Epithelial cell of prostate (primary cell): Measurements from ENCODE around the gene NDST3.
"Not testable (repeated sequence)": the region's sequence is repeated elsewhere in the genome, so short reads cannot be mapped to it uniquely, and the experiment has no call there.

Experiments
- DNase-seq: peaks from one replicate; pipeline ENCODE4 v3.0.0-alpha.2; 2011; ENCODE audit warnings: low read depth, low spot score
- H3K27ac ChIP-seq: fragments of 450-650 bp; 2 replicates; pipeline ENCODE4 v1.5.1; 2017; ENCODE audit warnings: mild to moderate bottlenecking

NDST3 gene

GRCh38 chr4:118265312-118266144 lies 231.2 kb downstream of the NDST3 start:
- no peak overlapping the region for H3K27ac ChIP-seq
- no peak for DNase-seq

DNA sequence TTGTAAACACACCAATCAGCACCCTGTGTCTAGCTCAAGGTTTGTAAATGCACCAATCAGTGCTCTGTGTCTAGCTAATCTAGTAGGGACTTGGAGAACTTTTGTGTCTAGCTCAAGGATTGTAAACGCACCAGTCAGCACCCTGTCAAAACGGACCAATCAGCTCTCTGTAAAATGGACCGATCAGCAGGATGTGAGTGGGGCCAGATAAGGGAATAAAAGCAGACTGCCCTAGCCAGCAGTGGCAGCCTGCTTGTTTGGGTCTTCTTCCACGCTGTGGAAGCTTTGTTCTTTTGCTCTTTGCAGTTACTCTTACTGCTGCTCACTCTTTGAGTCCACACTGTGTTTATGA lies 231.8 kb downstream of the NDST3 start:
- DNase-seq, H3K27ac ChIP-seq: not testable (repeated sequence)

GRCh38 chr4:118268780-118269179 lies 234.5 kb downstream of the NDST3 start:
- no peak for DNase-seq
- no peak overlapping the region for H3K27ac ChIP-seq

- DNase-seq: no peak
- H3K27ac ChIP-seq: no peak overlapping the region
These were observed 236.2 kb downstream of the NDST3 start for GRCh38 chr4:118270492-118270891.

GRCh38 chr4:118271788-118272187 lies 237.5 kb downstream of the NDST3 start:
- H3K27ac ChIP-seq: no peak overlapping the region
- DNase-seq: no peak

GRCh38 chr4:118273642-118274041 lies 239.4 kb downstream of the NDST3 start:
- no peak for DNase-seq
- no peak overlapping the region for H3K27ac ChIP-seq

DNA sequence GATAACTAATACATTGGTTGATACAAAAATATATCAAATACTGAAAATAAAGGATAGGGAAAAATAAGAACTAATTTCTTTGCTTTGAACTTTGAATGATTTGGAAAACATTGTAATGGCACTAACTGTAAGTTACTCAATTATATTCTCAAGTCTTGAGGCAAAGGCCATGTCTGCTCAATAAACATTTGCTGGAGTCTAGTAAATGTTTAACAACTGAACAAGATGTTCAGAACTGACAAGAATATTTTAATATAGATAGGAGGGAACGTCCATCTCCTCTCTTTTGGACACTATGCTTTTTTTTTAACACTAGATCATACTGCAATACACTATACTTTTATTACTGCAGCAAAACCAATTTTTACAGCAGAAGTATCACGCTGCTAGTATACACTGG lies 242.3 kb downstream of the NDST3 start:
- no peak for DNase-seq
- peak overlapping the region; percentile 48 for H3K27ac ChIP-seq

GRCh38 chr4:118277243-118277642 lies 243.0 kb downstream of the NDST3 start:
- H3K27ac ChIP-seq: no peak overlapping the region
- no peak for DNase-seq

GRCh38 chr4:118278473-118279274 lies 244.4 kb downstream of the NDST3 start:
- DNase-seq: peak; percentile 82

DNA sequence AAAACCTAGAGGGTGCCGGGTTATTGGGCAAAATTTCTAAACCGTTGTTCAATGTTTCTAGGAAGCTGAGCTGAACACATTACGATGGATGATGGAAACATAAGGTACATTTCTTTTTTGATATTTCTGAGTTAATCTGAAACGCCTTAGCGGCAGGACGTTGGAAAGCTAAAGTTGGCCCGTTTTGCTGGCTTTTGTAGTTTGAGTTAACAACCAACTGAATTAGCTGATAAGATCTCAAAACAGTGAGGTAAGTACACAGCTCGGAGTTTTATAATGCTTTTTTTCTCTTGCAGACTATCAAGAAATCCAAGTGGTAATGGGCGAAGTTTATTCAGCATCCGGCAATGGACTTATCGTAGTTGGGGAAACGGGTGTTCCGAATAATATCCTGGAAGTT lies 245.0 kb downstream of the NDST3 start:
- DNase-seq: no peak
- peak overlapping the region; percentile 96 for H3K27ac ChIP-seq

More at GRCh38 chr4:118278473-118279274, 244.4 kb downstream of the NDST3 start:
- peak overlapping the region; percentile 96 for H3K27ac ChIP-seq

DNA sequence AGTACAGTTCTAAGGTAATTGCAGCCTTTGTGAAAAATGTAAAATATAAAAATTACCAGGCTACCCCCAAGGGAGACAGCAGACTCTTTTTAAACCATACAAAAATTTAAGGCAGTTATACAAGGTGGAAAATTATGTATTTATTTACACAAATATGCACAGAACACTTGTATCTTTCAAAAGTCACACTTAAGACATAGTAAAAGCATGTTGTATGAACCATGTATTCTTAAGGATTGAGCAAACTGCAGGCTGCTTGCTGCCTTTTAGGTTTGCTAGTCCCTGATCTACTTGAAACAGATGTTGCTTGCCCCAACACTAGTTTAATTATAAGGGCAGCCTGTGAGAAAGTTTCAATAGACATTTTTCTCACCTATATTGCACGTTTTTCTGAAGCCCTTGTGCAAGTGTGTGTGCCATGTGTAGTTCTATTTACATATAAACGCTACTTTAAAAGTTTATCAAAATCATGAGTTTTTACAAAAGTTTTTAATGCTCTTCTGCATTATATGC lies 245.7 kb downstream of the NDST3 start:
- H3K27ac ChIP-seq: peak overlapping the region; percentile 96
- DNase-seq: no peak

DNA sequence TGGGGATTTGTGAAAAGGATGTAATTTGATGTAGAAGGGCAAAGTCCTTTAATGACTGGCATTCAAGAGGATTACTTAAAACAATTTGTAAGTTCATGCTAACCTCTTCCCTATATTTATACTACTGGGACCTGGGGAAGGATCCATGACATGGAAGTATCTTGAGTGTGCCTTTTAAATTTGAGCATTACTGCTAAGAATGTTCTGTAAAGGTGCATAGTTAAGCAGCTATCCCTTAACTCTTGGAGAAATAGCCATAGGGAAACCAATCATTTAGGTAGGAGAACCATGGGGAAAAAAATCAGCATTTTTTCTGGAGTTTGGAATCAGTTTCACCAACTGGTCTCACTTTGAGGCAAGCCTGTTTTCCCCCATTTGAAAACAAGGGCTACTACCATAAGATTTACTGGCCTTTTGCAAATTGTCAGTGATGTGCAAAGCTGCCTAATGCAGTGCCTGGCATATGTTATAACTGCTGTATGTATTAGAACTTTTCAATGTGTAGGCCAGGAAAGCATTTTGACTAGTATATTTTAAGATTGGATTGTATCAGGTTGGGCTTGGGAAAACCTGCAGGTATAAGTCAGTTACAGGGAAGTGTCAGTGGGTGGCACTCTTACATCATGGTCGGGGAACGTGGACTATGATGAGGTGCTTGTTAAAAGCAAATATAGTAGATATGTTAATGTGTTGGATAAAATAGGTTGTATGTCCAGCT lies 246.4 kb downstream of the NDST3 start:
- no peak for DNase-seq
- peak overlapping the region; percentile 96 for H3K27ac ChIP-seq

DNA sequence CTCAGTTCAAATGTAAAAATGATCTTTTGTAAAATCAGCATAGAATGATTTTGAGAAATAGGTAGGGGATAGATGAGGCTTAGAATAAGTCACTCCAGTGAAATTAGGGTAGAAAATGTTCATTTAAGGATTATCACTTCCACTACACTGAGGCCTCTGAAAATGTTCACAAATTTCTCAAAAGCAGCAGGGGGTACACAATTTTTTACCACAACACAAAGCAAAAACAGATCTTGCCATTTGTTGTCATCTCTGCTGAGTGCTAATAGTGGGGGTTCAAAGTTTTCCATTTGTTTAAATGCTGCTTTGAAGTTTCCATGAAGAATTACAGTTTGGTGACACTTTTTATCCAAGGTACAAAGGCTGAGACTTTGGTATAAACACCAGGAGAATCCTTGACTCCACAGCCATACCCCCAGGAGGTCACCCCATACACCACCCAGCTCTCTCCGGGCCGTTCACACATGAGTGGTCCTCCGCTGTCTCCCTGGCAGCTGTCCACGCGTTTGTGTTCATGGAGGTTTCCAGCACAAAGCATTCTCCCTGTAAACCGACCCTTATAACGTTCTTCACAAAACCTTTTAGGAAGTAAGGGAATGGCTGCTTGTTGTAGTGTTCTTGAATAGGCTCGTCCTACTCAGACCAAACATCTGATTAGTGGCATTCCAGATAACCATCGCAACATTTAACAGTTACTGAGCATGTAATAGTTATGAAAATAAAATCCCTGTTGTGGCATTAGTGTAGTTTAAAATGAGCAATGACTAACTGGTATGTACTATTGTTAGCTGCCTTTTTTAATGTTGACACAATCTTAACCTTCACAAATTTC lies 247.5 kb downstream of the NDST3 start:
- DNase-seq: no peak
- peak overlapping the region; percentile 96 for H3K27ac ChIP-seq

- DNase-seq: no peak
- peak overlapping the region; percentile 96 for H3K27ac ChIP-seq
These were observed 248.4 kb downstream of the NDST3 start for GRCh38 chr4:118282692-118283091.

GRCh38 chr4:118284169-118284568 lies 249.9 kb downstream of the NDST3 start:
- no peak for DNase-seq
- peak overlapping the region; percentile 96 for H3K27ac ChIP-seq

- DNase-seq: no peak
These were observed 251.6 kb downstream of the NDST3 start for GRCh38 chr4:118285931-118286330.

DNA sequence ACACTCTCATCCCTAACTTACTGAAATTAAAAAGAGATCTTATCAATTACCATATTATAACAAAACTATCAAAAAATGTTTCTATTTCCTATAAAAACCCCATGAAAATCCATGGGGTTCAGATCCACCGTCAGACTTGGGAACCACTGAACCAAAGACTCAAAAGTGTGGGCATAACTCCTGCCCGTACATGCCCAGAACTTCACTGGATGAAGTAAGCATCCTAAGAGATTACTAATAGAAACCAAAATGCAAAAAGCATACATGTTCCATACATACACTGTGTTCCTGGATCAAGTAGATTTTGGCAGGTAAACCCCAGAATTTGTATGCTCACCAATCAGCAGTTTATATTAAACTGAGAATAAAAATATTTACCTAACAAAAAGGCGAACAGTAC lies 252.4 kb downstream of the NDST3 start:
- peak overlapping the region; percentile 77 for H3K27ac ChIP-seq
- DNase-seq: no peak

More at GRCh38 chr4:118285931-118286330, 251.6 kb downstream of the NDST3 start:
- peak overlapping the region; percentile 77 for H3K27ac ChIP-seq

GRCh38 chr4:118287711-118288451 lies 253.6 kb downstream of the NDST3 start:
- no peak for DNase-seq
- H3K27ac ChIP-seq: peak overlapping the region; percentile 77

GRCh38 chr4:118289794-118290193 lies 255.5 kb downstream of the NDST3 start:
- no peak for DNase-seq
- H3K27ac ChIP-seq: peak overlapping the region; percentile 22
